T1000 (cell line): ENCODE data around the gene GRID2.
"Not testable (repeated sequence)": the region's sequence is repeated elsewhere in the genome, so short reads cannot be mapped to it uniquely, and the experiment has no call there.

Source experiments
- DNase-seq: peaks from one replicate; lab custom pipeline; 2025; ENCODE audit warnings: mixed read lengths; lab: John Stamatoyannopoulos, UW

The GRID2 gene

GRCh38 chr4:92438722-92439121 is 135.0 kb downstream of the GRID2 start:
- not testable (repeated sequence) for DNase-seq

- not testable (repeated sequence) for DNase-seq
These were observed 138.4 kb downstream of the GRID2 start for GRCh38 chr4:92442131-92442530.

- DNase-seq, result not testable (repeated sequence)
These were observed 140.5 kb downstream of the GRID2 start for GRCh38 chr4:92444143-92444843.

- DNase-seq, result no peak
These were observed 141.4 kb downstream of the GRID2 start for GRCh38 chr4:92445127-92445526.

- no peak for DNase-seq
These were observed 143.6 kb downstream of the GRID2 start for GRCh38 chr4:92447255-92447905.

GRCh38 chr4:92448176-92448575 is 144.4 kb downstream of the GRID2 start:
- not testable (repeated sequence) for DNase-seq

- no peak for DNase-seq
These were observed 146.9 kb downstream of the GRID2 start for GRCh38 chr4:92450694-92451093.

- DNase-seq, result no peak
These were observed 148.0 kb downstream of the GRID2 start for GRCh38 chr4:92451782-92452181.

GRCh38 chr4:92452383-92452782 is 148.6 kb downstream of the GRID2 start:
- not testable (repeated sequence) for DNase-seq

GRCh38 chr4:92455329-92455839 is 151.6 kb downstream of the GRID2 start:
- no peak for DNase-seq

GRCh38 chr4:92455951-92456350 is 152.2 kb downstream of the GRID2 start:
- DNase-seq, result no peak

GRCh38 chr4:92461732-92462131 is 158.0 kb downstream of the GRID2 start:
- DNase-seq, result no peak

- no peak for DNase-seq
These were observed 173.5 kb downstream of the GRID2 start for GRCh38 chr4:92477298-92477697.

GRCh38 chr4:92483341-92483740 is 179.6 kb downstream of the GRID2 start:
- no peak for DNase-seq

- DNase-seq, result no peak
These were observed 184.7 kb downstream of the GRID2 start for GRCh38 chr4:92488496-92488895.

- DNase-seq, result no peak
These were observed 193.4 kb downstream of the GRID2 start for GRCh38 chr4:92497141-92497540.

- no peak for DNase-seq
These were observed 197.7 kb downstream of the GRID2 start for GRCh38 chr4:92501456-92501855.

GRCh38 chr4:92506933-92507332 is 203.2 kb downstream of the GRID2 start:
- DNase-seq, result no peak

GRCh38 chr4:92514627-92515026 is 210.9 kb downstream of the GRID2 start:
- DNase-seq, result no peak

GRCh38 chr4:92516450-92516849 is 212.7 kb downstream of the GRID2 start:
- no peak for DNase-seq

- DNase-seq, result no peak
These were observed 216.0 kb downstream of the GRID2 start for GRCh38 chr4:92519727-92520126.

- DNase-seq, result no peak
These were observed 216.8 kb downstream of the GRID2 start for GRCh38 chr4:92520563-92520962.

GRCh38 chr4:92521941-92522340 is 218.2 kb downstream of the GRID2 start:
- no peak for DNase-seq
